Fibroblast of pulmonary artery (primary cell): ENCODE measurements around the gene LDB3.
"Not testable (repeated sequence)": the region's sequence is repeated elsewhere in the genome, so short reads cannot be mapped to it uniquely, and the experiment has no call there.

Experiments used
- DNase-seq: peaks from one replicate; pipeline ENCODE4 v3.0.0-alpha.2; 2010; ENCODE audit warnings: low read depth
- H3K4me3 ChIP-seq: replicated peaks from 2 replicates; pipeline ENCODE4 v1.5.1; 2011; ENCODE audit warnings: low read depth, mild to moderate bottlenecking, control low read depth, low read length, moderate library complexity
- CTCF ChIP-seq: IDR thresholded peaks from 2 replicates; pipeline ENCODE4 v1.5.1; 2011; ENCODE audit warnings: mild to moderate bottlenecking, control low read depth, low read length, inconsistent platforms; ENCODE audit errors: missing control alignments

The LDB3 gene

GRCh38 chr10:86636311-86636710 is 32.0 kb upstream of the LDB3 start:
- DNase-seq, result no peak
- H3K4me3 ChIP-seq, result no peak overlapping the region
- no peak for TF ChIP-seq CTCF

GRCh38 chr10:86642021-86642420 is 26.3 kb upstream of the LDB3 start:
- DNase-seq, result no peak
- TF ChIP-seq CTCF, result no peak
- H3K4me3 ChIP-seq, result no peak overlapping the region

- TF ChIP-seq CTCF, result no peak
- no peak overlapping the region for H3K4me3 ChIP-seq
- DNase-seq, result no peak
These were observed 25.8 kb upstream of the LDB3 start for GRCh38 chr10:86642499-86642898.

- no peak overlapping the region for H3K4me3 ChIP-seq
- DNase-seq, result no peak
- no peak for TF ChIP-seq CTCF
These were observed 24.0 kb upstream of the LDB3 start for GRCh38 chr10:86644152-86644793.

GRCh38 chr10:86644794-86645445 is 23.4 kb upstream of the LDB3 start:
- TF ChIP-seq CTCF, result no peak
- no peak overlapping the region for H3K4me3 ChIP-seq
- DNase-seq, result no peak

GRCh38 chr10:86645621-86646165 is 22.6 kb upstream of the LDB3 start:
- not testable (repeated sequence) for DNase-seq, H3K4me3 ChIP-seq

- DNase-seq, result no peak
- no peak overlapping the region for H3K4me3 ChIP-seq
- TF ChIP-seq CTCF, result no peak
These were observed 21.8 kb upstream of the LDB3 start for GRCh38 chr10:86646532-86646931.
